Activated T-cell treated with anti-CD3 and anti-CD28 coated beads for 24 hours (primary cell): Measurements from ENCODE around the gene KIF26A.
"Not testable (repeated sequence)": the region's sequence is repeated elsewhere in the genome, so short reads cannot be mapped to it uniquely, and the experiment has no call there.

ENCODE experiments used
- DNase-seq: peaks from one replicate; pipeline ENCODE4 v3.0.0-alpha.2; 2020; ENCODE audit warnings: low read depth

KIF26A gene

GRCh38 chr14:104192146-104192882 lies 53.9 kb downstream of the KIF26A start:
- no peak for DNase-seq

- DNase-seq: no peak
Measured at GRCh38 chr14:104192883-104193245, 54.5 kb downstream of the KIF26A start.

- no peak for DNase-seq
Measured at GRCh38 chr14:104194016-104194415, 55.6 kb downstream of the KIF26A start.

- no peak for DNase-seq
Measured at GRCh38 chr14:104194716-104195115, 56.3 kb downstream of the KIF26A start.

GRCh38 chr14:104195361-104195760 lies 57.0 kb downstream of the KIF26A start:
- DNase-seq: no peak

GRCh38 chr14:104195878-104196277 lies 57.5 kb downstream of the KIF26A start:
- no peak for DNase-seq

- DNase-seq: no peak
Measured at GRCh38 chr14:104196461-104197140, 58.2 kb downstream of the KIF26A start.

- DNase-seq: no peak
Measured at GRCh38 chr14:104197449-104198247, 59.3 kb downstream of the KIF26A start.

GRCh38 chr14:104199266-104199895 lies 61.0 kb downstream of the KIF26A start:
- no peak for DNase-seq

GRCh38 chr14:104200106-104200505 lies 61.7 kb downstream of the KIF26A start:
- no peak for DNase-seq

- DNase-seq: no peak
Measured at GRCh38 chr14:104200591-104200990, 62.2 kb downstream of the KIF26A start.

GRCh38 chr14:104201063-104201462 lies 62.7 kb downstream of the KIF26A start:
- no peak for DNase-seq

- no peak for DNase-seq
Measured at GRCh38 chr14:104201496-104201895, 63.1 kb downstream of the KIF26A start.

GRCh38 chr14:104202259-104203070 lies 64.1 kb downstream of the KIF26A start:
- no peak for DNase-seq

- DNase-seq: no peak
Measured at GRCh38 chr14:104203071-104203425, 64.7 kb downstream of the KIF26A start.

GRCh38 chr14:104204660-104205149 lies 66.3 kb downstream of the KIF26A start:
- DNase-seq: no peak

- no peak for DNase-seq
Measured at GRCh38 chr14:104205781-104206180, 67.4 kb downstream of the KIF26A start.

- DNase-seq: no peak
Measured at GRCh38 chr14:104206281-104206904, 68.0 kb downstream of the KIF26A start.

- no peak for DNase-seq
Measured at GRCh38 chr14:104207142-104208014, 69.0 kb downstream of the KIF26A start.

GRCh38 chr14:104208015-104208295 lies 69.6 kb downstream of the KIF26A start:
- DNase-seq: not testable (repeated sequence)
